SK-N-SH (cell line): ENCODE results near the gene TNFAIP8L3. TPM values are rescaled to one million over a fixed set of nuclear protein-coding genes. Genes with fewer than 3 reads are reported as not detected.
A peak's percentile ranks its signal among the peaks of the same experiment; 100 is the strongest.
"Not testable (repeated sequence)": the region's sequence is repeated elsewhere in the genome, so short reads cannot be mapped to it uniquely, and the experiment has no call there.

Source experiments
- CTCF ChIA-PET: fragments of 300-600, 350-600 bp; formaldehyde crosslinking; extraction: SDS; loops from one replicate; lab custom pipeline; 2021; lab: Yijun Ruan, JAX
- POLR2A ChIA-PET: fragments of 350-600 bp; sonication (Branson Sonifier 250); formaldehyde crosslinking; extraction: SDS; loops from one replicate; lab custom pipeline; 2020; ENCODE audit warnings: antibody characterized with exemption, inconsistent platforms; lab: Yijun Ruan, JAX
- DNase-seq: peaks from one replicate; pipeline ENCODE4 v3.0.0; 2012
- H2AFZ ChIP-seq: fragments of 200-600 bp; sonication (generic); 2 replicates; pipeline ENCODE4 v1.8.1; 2016; ENCODE audit warnings: antibody characterized with exemption, mild to moderate bottlenecking, low read depth
- H3F3A ChIP-seq: fragments of 200-600 bp; sonication (generic); replicated peaks from 2 replicates; pipeline ENCODE3; 2016; ENCODE audit warnings: antibody characterized with exemption, mild to moderate bottlenecking; ENCODE audit not compliant: insufficient read depth
- H3K27ac ChIP-seq, 2 experiments: fragments of 200-500 bp in 1 of 2; fragments of 200-600 bp in 1 of 2; sonication (Bioruptor generic) in 1 of 2; sonication (generic), shearing (Covaris generic) in 1 of 2; 2 replicates each; pipeline versions ENCODE4 v1.5.1 to v1.6.1; 2014 to 2016; ENCODE audit warnings: low read depth in 2 of 2, inconsistent platforms in 1 of 2, low read length in 1 of 2, mild to moderate bottlenecking in 1 of 2, mixed read lengths in 1 of 2
- H3K27me3 ChIP-seq: fragments of 200-600 bp; sonication (generic), shearing (Covaris generic); 2 replicates; pipeline ENCODE4 v1.6.1; 2016; ENCODE audit warnings: mixed run types; ENCODE audit not compliant: insufficient read depth
- H3K36me3 ChIP-seq, 2 experiments: fragments of 200-500 bp in 1 of 2; fragments of 200-600 bp in 1 of 2; sonication (Bioruptor generic) in 1 of 2; sonication (generic) in 1 of 2; replicated peaks in 1 of 2; 2 replicates each; pipeline versions ENCODE3 to v1.5.1; 2014 to 2016; ENCODE audit warnings: low read length in 1 of 2, mild to moderate bottlenecking in 1 of 2; ENCODE audit not compliant: insufficient read depth in 2 of 2, control insufficient read depth in 1 of 2
- H3K4me1 ChIP-seq, 2 experiments: fragments of 200-500 bp in 1 of 2; fragments of 200-600 bp in 1 of 2; sonication (Bioruptor generic) in 1 of 2; sonication (generic), shearing (Covaris generic) in 1 of 2; 2 replicates each; pipeline versions ENCODE4 v1.5.1 to v1.6.1; 2014 to 2016; ENCODE audit warnings: low read depth in 1 of 2, low read length in 1 of 2, mixed run types in 1 of 2; ENCODE audit not compliant: insufficient read depth in 2 of 2, control insufficient read depth in 1 of 2
- H3K4me2 ChIP-seq: fragments of 200-600 bp; sonication (generic), shearing (Covaris generic); 2 replicates; pipeline ENCODE4 v1.6.1; 2017; ENCODE audit warnings: mixed run types
- H3K4me3 ChIP-seq, 2 experiments: fragments of 200-500 bp in 1 of 2; fragments of 200-600 bp in 1 of 2; sonication (Bioruptor generic) in 1 of 2; sonication (generic), shearing (Covaris generic) in 1 of 2; 2 replicates each; pipeline versions ENCODE4 v1.5.1 to v1.8.1; 2014 to 2016; ENCODE audit warnings: low read depth in 2 of 2, inconsistent platforms in 1 of 2, low read length in 1 of 2, mild to moderate bottlenecking in 1 of 2, mixed read lengths in 1 of 2, moderate library complexity in 1 of 2
- H3K79me2 ChIP-seq: fragments of 200-600 bp; sonication (generic); 2 replicates; pipeline ENCODE4 v1.8.1; 2017; ENCODE audit warnings: mild to moderate bottlenecking; ENCODE audit not compliant: insufficient read depth
- H3K9ac ChIP-seq: fragments of 200-600 bp; sonication (generic); 2 replicates; pipeline ENCODE4 v1.6.1; 2017; ENCODE audit warnings: mixed run types
- H3K9me2 ChIP-seq: fragments of 200-600 bp; sonication (generic); 2 replicates; pipeline ENCODE4 v1.6.1; 2017; ENCODE audit warnings: mixed run types
- H3K9me3 ChIP-seq: fragments of 200-600 bp; sonication (generic); 2 replicates; pipeline ENCODE4 v1.6.1; 2017; ENCODE audit warnings: mixed run types, mild to moderate bottlenecking, moderate library complexity
- H4K20me1 ChIP-seq: fragments of 200-600 bp; sonication (generic); 2 replicates; pipeline ENCODE4 v1.6.1; 2017; ENCODE audit warnings: mild to moderate bottlenecking, mixed run types; ENCODE audit not compliant: insufficient read depth
- ELF1 ChIP-seq: IDR thresholded peaks from 2 replicates; pipeline ENCODE4 v1.4.0; 2012
- FOSL2 ChIP-seq: IDR thresholded peaks from 2 replicates; pipeline ENCODE4 v1.4.0; 2012; ENCODE audit warnings: low read depth, mild to moderate bottlenecking, moderate library complexity, borderline replicate concordance
- MEF2A ChIP-seq: IDR thresholded peaks from 2 replicates; pipeline ENCODE4 v1.4.0; 2012; ENCODE audit warnings: low read depth, borderline replicate concordance
- NFIC ChIP-seq: IDR thresholded peaks from 2 replicates; pipeline ENCODE4 v1.4.0; 2012; ENCODE audit warnings: borderline replicate concordance
- NRF1 ChIP-seq: IDR thresholded peaks from 2 replicates; pipeline ENCODE4 v1.6.1; 2012; ENCODE audit warnings: low read depth, mild to moderate bottlenecking, low read length
- PBX3 ChIP-seq: IDR thresholded peaks from 2 replicates; pipeline ENCODE4; 2012
- SIN3A ChIP-seq: IDR thresholded peaks from 2 replicates; pipeline ENCODE4 v1.6.1; 2012; ENCODE audit warnings: low read depth, mild to moderate bottlenecking, low read length, moderate library complexity, borderline replicate concordance
- TAF1 ChIP-seq: IDR thresholded peaks from 2 replicates; pipeline ENCODE4 v1.6.1; 2012; ENCODE audit warnings: low read depth, mild to moderate bottlenecking, low read length, moderate library complexity, borderline replicate concordance
- YY1 ChIP-seq: IDR thresholded peaks from 2 replicates; pipeline ENCODE4 v1.4.0; 2012; ENCODE audit warnings: low read depth, mild to moderate bottlenecking
- WGBS: methylation state at CpG from one replicate; pipeline ENCODE4 v1.1.6; 2017; ENCODE audit warnings: low lambda C conversion rate; 5-methylcytosine and 5-hydroxymethylcytosine counted together
- polyA plus RNA-seq, 3 experiments: library from polyadenylated mRNA; depleted of rRNA; stranded (reverse); fragments of >200 nt; gene quantifications; 2 replicates each; pipeline ENCODE4 v1.2.3, GENCODE V29; 2012
- TF ChIP-seq, protein P1 (sequence below): IDR thresholded peaks from 2 replicates; pipeline ENCODE4 v1.4.0; 2012; ENCODE audit warnings: low read depth, borderline replicate concordance
- TF ChIP-seq, protein P2 (sequence below): fragments of 200-600 bp; sonication (generic); IDR thresholded peaks from 2 replicates; pipeline ENCODE4 v1.6.1; 2017; ENCODE audit warnings: antibody characterized with exemption, mild to moderate bottlenecking, moderate library complexity

The TNFAIP8L3 gene
- 0.08 and 0.13 TPM in 2 replicates for polyA plus RNA-seq (2012; rRNA removed)
- 0.14 and 0.18 TPM in 2 replicates for polyA plus RNA-seq (2012; cell fraction: cytosol; rRNA removed)
- 0.04 and 0.09 TPM in 2 replicates for polyA plus RNA-seq (2012; cell fraction: nucleus; rRNA removed)

DNA sequence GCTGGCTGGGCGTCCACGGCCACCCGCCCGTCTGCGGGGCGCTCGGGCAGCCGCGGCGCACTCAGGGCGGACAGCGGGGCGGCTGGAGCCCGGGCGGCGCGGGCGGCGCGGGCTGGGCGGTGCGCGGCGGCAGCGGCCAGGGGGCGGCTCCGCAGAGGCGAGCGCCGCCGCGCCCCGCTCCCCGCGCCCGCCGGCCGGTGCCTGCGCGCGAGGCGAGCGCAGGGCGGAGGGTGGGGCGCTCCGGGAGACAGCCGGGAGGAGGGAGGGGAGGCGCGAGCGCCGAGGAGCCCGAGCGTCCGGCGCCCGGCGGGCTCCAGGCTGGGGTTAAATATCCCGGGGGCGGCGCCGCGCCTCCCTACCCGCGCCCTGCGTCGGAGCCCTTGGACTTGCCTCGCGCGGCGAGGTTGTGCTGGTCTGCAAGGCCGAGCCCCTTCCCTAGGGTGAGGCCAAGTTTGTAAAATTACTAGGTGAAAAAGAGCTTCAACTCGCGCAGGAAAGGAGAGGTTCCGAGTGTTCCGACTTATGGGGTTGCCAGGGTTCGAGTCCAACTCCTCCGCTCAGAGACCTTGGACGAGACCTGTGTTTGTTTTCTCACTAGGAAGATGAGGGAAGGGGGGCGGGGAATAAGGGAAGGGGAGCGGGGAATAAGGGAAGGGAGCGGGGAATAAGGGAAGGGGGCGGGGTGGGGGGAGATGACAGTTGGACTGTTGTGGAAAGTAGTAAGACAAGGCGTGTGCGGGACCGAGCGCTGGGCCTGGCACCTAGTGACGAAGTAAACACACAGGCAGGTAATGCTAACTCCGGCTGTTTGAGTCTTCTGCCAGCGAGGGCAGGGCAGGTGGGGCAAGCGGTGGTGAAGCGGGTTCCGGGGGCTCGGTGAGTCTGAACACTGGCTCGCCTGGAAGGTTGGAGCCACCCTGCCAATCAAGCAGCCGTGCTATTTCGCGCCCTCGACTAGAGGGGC, at the start of gene TNFAIP8L3:
Gene TNFAIP8L3 (minus strand): TSS at position 301 of the 964 bp plus-strand sequence. CDS start 311 bp downstream, outside the sequence.
- no peaks in the 10 kb centered on the region for H3K36me3 ChIP-seq
- H4K20me1 ChIP-seq, result no peaks in the 10 kb centered on the region
- H3F3A ChIP-seq, result peaks cover 12% of the 10 kb centered on the region
- ChIA-PET CTCF (interaction anchor here (1.5 kb wide), 1 partner anchor 14 kb away, joined by 3 read pairs; no protein-coding TSS in a partner anchor), POLR2A (no interaction called here)
- no peak within 1 kb of the TSS for H3K27ac ChIP-seq
- no peaks in the 10 kb centered on the region for H3K9me2 ChIP-seq
- peaks cover 5% of the 10 kb centered on the region; the same call in 1 of the 2 replicates for H3K27me3 ChIP-seq
- peak within 1 kb of the TSS; percentile 80 for H3K4me2 ChIP-seq
- H3K4me3 ChIP-seq, result peak within 1 kb of the TSS; percentile 44 to 63
- H3K9me3 ChIP-seq, result no peaks in the 10 kb centered on the region
- H3K79me2 ChIP-seq, result no peaks in the 10 kb centered on the region
- peak within 1 kb of the TSS; percentile 92; the same call in 1 of the 2 replicates for H2AFZ ChIP-seq
- peak within 1 kb of the TSS; percentile 41; the same call in 1 of the 2 replicates for H3K9ac ChIP-seq
- DNase-seq, result peak; percentile 84
- TF ChIP-seq, protein P1, sequence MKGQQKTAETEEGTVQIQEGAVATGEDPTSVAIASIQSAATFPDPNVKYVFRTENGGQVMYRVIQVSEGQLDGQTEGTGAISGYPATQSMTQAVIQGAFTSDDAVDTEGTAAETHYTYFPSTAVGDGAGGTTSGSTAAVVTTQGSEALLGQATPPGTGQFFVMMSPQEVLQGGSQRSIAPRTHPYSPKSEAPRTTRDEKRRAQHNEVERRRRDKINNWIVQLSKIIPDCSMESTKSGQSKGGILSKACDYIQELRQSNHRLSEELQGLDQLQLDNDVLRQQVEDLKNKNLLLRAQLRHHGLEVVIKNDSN, result no peak
- TF ChIP-seq TAF1 (no peak), SIN3A (no peak), MEF2A (no peak)
- TF ChIP-seq, protein P2, sequence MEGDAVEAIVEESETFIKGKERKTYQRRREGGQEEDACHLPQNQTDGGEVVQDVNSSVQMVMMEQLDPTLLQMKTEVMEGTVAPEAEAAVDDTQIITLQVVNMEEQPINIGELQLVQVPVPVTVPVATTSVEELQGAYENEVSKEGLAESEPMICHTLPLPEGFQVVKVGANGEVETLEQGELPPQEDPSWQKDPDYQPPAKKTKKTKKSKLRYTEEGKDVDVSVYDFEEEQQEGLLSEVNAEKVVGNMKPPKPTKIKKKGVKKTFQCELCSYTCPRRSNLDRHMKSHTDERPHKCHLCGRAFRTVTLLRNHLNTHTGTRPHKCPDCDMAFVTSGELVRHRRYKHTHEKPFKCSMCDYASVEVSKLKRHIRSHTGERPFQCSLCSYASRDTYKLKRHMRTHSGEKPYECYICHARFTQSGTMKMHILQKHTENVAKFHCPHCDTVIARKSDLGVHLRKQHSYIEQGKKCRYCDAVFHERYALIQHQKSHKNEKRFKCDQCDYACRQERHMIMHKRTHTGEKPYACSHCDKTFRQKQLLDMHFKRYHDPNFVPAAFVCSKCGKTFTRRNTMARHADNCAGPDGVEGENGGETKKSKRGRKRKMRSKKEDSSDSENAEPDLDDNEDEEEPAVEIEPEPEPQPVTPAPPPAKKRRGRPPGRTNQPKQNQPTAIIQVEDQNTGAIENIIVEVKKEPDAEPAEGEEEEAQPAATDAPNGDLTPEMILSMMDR, result no peak
- WGBS, result 12% methylated on average over 37 of the region's 98 CpGs
- peaks cover 3 to 8% of the 10 kb centered on the region in 2 experiments; a peak in 1 of 4 replicates for H3K4me1 ChIP-seq

DNA sequence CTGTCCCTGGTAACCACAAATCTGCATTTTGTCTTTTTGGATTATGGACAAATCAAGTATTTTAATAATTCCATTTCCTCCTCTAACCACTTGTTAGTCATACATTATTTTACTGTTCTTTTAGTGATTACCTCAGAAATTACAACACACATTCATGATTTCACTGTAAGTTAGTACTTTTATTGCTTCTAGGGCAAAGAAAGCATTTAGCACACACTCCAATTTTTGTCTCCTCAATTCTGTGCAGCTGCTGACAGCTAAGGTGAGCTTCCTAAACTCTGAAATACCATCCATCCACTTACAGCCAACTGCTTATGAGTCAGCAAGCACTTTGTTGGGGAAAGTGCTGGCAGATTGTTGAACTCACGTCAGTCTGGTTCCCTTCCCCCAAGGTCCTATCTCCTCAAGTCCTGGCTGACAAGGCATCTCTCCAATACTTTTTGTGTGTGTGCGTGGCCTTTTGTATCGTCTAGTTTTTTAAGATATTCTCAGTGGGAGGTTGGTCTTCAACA, 49.4 kb upstream of the TNFAIP8L3 start:
- Histone ChIP-seq H3K4me2 (no peak overlapping the region; the same call in 1 of the 2 replicates), H3K27me3 (no peaks in the 10 kb centered on the region; the same call in 1 of the 2 replicates), H3K27ac (no peak overlapping the region), H3K9ac (no peak overlapping the region), H2AFZ (no peak overlapping the region), H3K9me3 (peaks cover 5% of the 10 kb centered on the region; the same call in 1 of the 2 replicates), H3K4me1 (0 out of 4 replicates have a peak, but pooled peaks cover 0 to 4% of the 10 kb centered on the region in 2 experiments), H3K9me2 (no peaks in the 10 kb centered on the region), H3K79me2 (no peaks in the 10 kb centered on the region), H3K36me3 (no peaks in the 10 kb centered on the region), H4K20me1 (no peaks in the 10 kb centered on the region), H3F3A (no peaks in the 10 kb centered on the region), H3K4me3 (no peak overlapping the region)
- WGBS, result 61% methylated on average over 3 of the region's 3 CpGs
- POLR2A ChIA-PET, result no interaction called here
- TF ChIP-seq NFIC, result 0 out of 2 replicates have a peak, but pooled peaks have one; percentile 9
- TF ChIP-seq NRF1, result no peak
- 0 out of 2 replicates have a peak, but pooled peaks have one; percentile 25 for TF ChIP-seq FOSL2
- no peak for TF ChIP-seq ELF1
- no peak for TF ChIP-seq YY1
- 0 out of 2 replicates have a peak, but pooled peaks have one; percentile 2 for TF ChIP-seq PBX3
- DNase-seq, result no peak
- CTCF ChIA-PET, result interaction anchor here (1.7 to 10.9 kb wide), 2 partner anchors 11 to 18 kb away, joined by 10 to 117 read pairs; no protein-coding TSS in a partner anchor

DNA sequence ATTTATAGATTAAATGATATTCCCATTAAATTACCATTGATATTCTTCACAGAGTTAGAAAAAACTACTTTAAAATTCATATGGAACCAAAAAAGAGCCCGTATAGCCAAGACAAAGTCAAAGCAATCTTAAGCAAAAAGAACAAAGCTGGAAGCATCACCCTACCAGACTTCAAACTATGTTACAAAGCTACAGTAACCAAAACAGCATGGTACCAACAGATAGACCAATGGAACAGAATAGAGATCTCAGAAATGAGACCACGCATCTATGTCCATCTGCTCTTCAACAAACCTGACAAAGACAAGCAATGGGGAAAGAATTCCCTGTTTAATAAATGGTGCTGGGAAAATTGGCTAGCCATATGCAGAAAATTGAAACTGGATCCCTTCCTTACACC, 45.6 kb upstream of the TNFAIP8L3 start:
- H3K4me2 ChIP-seq, H3K4me3 ChIP-seq, DNase-seq, H3K9me3 ChIP-seq, H3K4me1 ChIP-seq, H4K20me1 ChIP-seq, H2AFZ ChIP-seq, H3K9me2 ChIP-seq, H3F3A ChIP-seq, H3K9ac ChIP-seq, POLR2A ChIA-PET, H3K27ac ChIP-seq, H3K36me3 ChIP-seq, H3K79me2 ChIP-seq, H3K27me3 ChIP-seq: not testable (repeated sequence)
- WGBS, result 9% methylated on average over 2 of the region's 2 CpGs
- CTCF ChIA-PET, result interaction anchor here (1.1 kb wide), 1 partner anchor 23 kb away, joined by 6 read pairs; no protein-coding TSS in a partner anchor
